Endothelial cell of umbilical vein (primary cell): ENCODE results near the gene ZC3H18.

Experiments
- CTCF ChIP-seq, 2 donors: IDR thresholded peaks; 1 replicate in 1 of 2; 2 replicates in 1 of 2; pipeline ENCODE4 v1.5.1; 2011; ENCODE audit warnings: low read length in 2 of 2, mild to moderate bottlenecking in 2 of 2, moderate library complexity in 2 of 2, control low read depth in 1 of 2, inconsistent platforms in 1 of 2, low read depth in 1 of 2; ENCODE audit not compliant: insufficient read depth in 1 of 2; ENCODE audit errors: extremely low read depth in 1 of 2
- FOS ChIP-seq: IDR thresholded peaks from 2 replicates; pipeline ENCODE4 v1.6.1; 2011; ENCODE audit warnings: mild to moderate bottlenecking, low read length, moderate library complexity, borderline replicate concordance; ENCODE audit not compliant: insufficient read depth
- JUN ChIP-seq: IDR thresholded peaks from 2 replicates; pipeline ENCODE4 v1.6.1; 2011; ENCODE audit warnings: borderline replicate concordance, low read depth; ENCODE audit not compliant: insufficient read length, insufficient read depth
- POLR2AphosphoS5 ChIP-seq: IDR thresholded peaks from 2 replicates; pipeline ENCODE4 v1.6.1; 2012; ENCODE audit warnings: low read depth, mild to moderate bottlenecking, control low read depth, low read length, moderate library complexity; ENCODE audit not compliant: insufficient read depth

DNA sequence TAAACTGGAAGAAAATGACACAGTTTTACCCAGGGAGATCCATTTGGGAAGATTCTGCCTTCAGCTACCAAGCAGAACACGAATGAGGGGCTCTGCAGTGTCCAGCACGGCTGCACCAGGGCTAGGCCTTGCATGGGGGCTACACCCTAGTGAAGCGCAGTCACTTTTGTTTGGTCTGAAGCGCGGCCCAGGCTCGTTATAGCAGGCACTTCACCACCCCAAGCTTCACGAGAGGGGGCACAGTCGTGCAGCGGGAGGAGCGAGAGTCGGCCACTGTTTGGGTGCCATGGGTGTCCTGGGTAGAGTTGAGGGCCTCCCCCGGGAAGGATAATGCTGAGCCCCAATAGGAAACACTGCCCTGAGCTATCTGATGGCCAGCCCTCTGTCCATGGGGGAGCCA is 46.5 kb downstream of the ZC3H18 start:
- TF ChIP-seq CTCF (IDR thresholded peaks at IDR 0.05; ENCODE audit: extremely low read depth in 1 of 2, insufficient read depth in 1 of 2, low read depth in 1 of 2, low read length in 2 of 2) (no peak), FOS (no peak), POLR2AphosphoS5 (no peak), JUN (no peak)
